PC-3 (cell line): ENCODE data around the gene UGT1A10. TPM values are rescaled to one million over a fixed set of nuclear protein-coding genes. Genes with fewer than 3 reads are reported as not detected.
"Not testable (repeated sequence)": the region's sequence is repeated elsewhere in the genome, so short reads cannot be mapped to it uniquely, and the experiment has no call there.

ENCODE experiments used
- ATAC-seq: fragments of 200-7000 bp; cut with Tn5 transposase; 2 replicates; pipeline ENCODE4 v1.9.1; 2020; ENCODE audit warnings: mild to moderate bottlenecking, moderate library complexity
- BruUV-seq: library from RNA; stranded (reverse); fragments of 400-500 nt; replicated peaks from 2 replicates; lab custom pipeline; 2021; lab: Mats Ljungman, UMichigan
- CTCF ChIA-PET: fragments of 300-600 bp; sonication (Branson Sonifier 250); formaldehyde crosslinking; loops from one replicate; lab custom pipeline; 2022; ENCODE audit warnings: antibody characterized with exemption; lab: Charles Lee
- POLR2A ChIA-PET: fragments of 300-600 bp; sonication (Branson Sonifier 250); formaldehyde crosslinking; loops from one replicate; lab custom pipeline; 2022; ENCODE audit warnings: antibody characterized with exemption; ENCODE audit not compliant: unreplicated experiment; lab: Charles Lee
- DNase-seq: peaks from one replicate; pipeline ENCODE4 v3.0.0-alpha.2; 2015
- H2AFZ ChIP-seq: fragments of 300-600 bp; sonication (generic); 2 replicates; pipeline ENCODE4 v1.6.0; 2016; ENCODE audit warnings: antibody characterized with exemption, low read length
- H3F3A ChIP-seq: fragments of 300-600 bp; sonication (generic); one replicate; pipeline ENCODE4 v1.6.0; 2017; ENCODE audit warnings: antibody characterized with exemption, low read length, control low read depth, mild to moderate bottlenecking; ENCODE audit not compliant: unreplicated experiment
- H3K27ac ChIP-seq: fragments of 300-600 bp; sonication (generic); 2 replicates; pipeline ENCODE4 v1.5.1; 2016; ENCODE audit warnings: mild to moderate bottlenecking, low read length
- H3K27me3 ChIP-seq: fragments of 300-600 bp; sonication (generic); 2 replicates; pipeline ENCODE4 v1.6.1; 2016; ENCODE audit warnings: low read length, mixed read lengths
- H3K36me3 ChIP-seq: fragments of 300-600 bp; sonication (generic); 2 replicates; pipeline ENCODE4 v1.6.1; 2016; ENCODE audit warnings: low read depth, mixed run types, low read length, mixed read lengths
- H3K4me1 ChIP-seq: fragments of 300-600 bp; sonication (generic); 2 replicates; pipeline ENCODE4 v1.5.1; 2016; ENCODE audit warnings: low read length; ENCODE audit not compliant: insufficient read depth
- H3K4me2 ChIP-seq: fragments of 300-600 bp; sonication (generic); 2 replicates; pipeline ENCODE4 v1.6.0; 2016; ENCODE audit warnings: low read length
- H3K4me3 ChIP-seq: fragments of 300-600 bp; sonication (generic); 2 replicates; pipeline ENCODE4 v1.5.1; 2016; ENCODE audit warnings: mild to moderate bottlenecking, low read length, mixed read lengths
- H3K79me2 ChIP-seq: fragments of 300-600 bp; sonication (generic); 2 replicates; pipeline ENCODE4 v1.6.1; 2017; ENCODE audit warnings: low read length, mixed read lengths
- H3K9ac ChIP-seq: fragments of 300-600 bp; sonication (generic); 2 replicates; pipeline ENCODE4 v1.6.0; 2016; ENCODE audit warnings: mild to moderate bottlenecking, low read length
- H3K9me2 ChIP-seq: fragments of 300-600 bp; sonication (generic); replicated peaks from 2 replicates; pipeline ENCODE4 v1.6.1; 2016; ENCODE audit warnings: mixed run types, low read length, mixed read lengths
- H3K9me3 ChIP-seq: fragments of 300-600 bp; sonication (generic); 2 replicates; pipeline ENCODE4 v1.6.1; 2016; ENCODE audit warnings: low read length, mixed read lengths
- H4K20me1 ChIP-seq: fragments of 300-600 bp; sonication (generic); 2 replicates; pipeline ENCODE4 v1.6.1; 2016; ENCODE audit warnings: low read length, mixed read lengths
- CTCF ChIP-seq: fragments of 300-600 bp; sonication (generic); conservative IDR thresholded peaks from 2 replicates; pipeline ENCODE4 v1.5.1; 2017; ENCODE audit warnings: antibody characterized with exemption, low read depth, mild to moderate bottlenecking, low read length
- EZH2 ChIP-seq: fragments of 300-600 bp; sonication (generic); IDR thresholded peaks from one replicate; pipeline ENCODE4 v1.6.1; 2017; ENCODE audit warnings: antibody characterized with exemption, mild to moderate bottlenecking, low read length; ENCODE audit not compliant: unreplicated experiment
- EZH2phosphoT487 ChIP-seq: fragments of 300-600 bp; sonication (generic); IDR thresholded peaks from 2 replicates; pipeline ENCODE4 v1.6.1; 2018; ENCODE audit warnings: mild to moderate bottlenecking, antibody characterized with exemption, low read length, borderline replicate concordance
- intact Hi-C: fragments of 100-400 bp; cut with micrococcal nuclease; formaldehyde crosslinking; loops from 2 replicates; pipeline ENCODE4 v1.9.0; 2023
- total RNA-seq: library from RNA; depleted of rRNA; stranded (reverse); fragments of >200 nt; gene quantifications from 2 replicates; pipeline ENCODE4 v1.2.3, GENCODE V29; 2014

Gene UGT1A10
- total RNA-seq, 1 experiment from 2014 or later = not detected

GRCh38 chr2:233605680-233606079 lies 30.6 kb upstream of the UGT1A10 start:
- no peak for ATAC-seq
- intact Hi-C loops = no loop called here
- Histone ChIP-seq H3K9me3 (0 out of 2 replicates have a peak, but pooled peaks cover 4% of the 10 kb centered on the region), H3K4me3 (no peak overlapping the region), H3K9me2 (no peaks in the 10 kb centered on the region), H3K79me2 (no peaks in the 10 kb centered on the region), H3K27me3 (no peaks in the 10 kb centered on the region), H3K9ac (no peak overlapping the region), H3F3A (no peaks in the 10 kb centered on the region), H4K20me1 (no peaks in the 10 kb centered on the region), H3K27ac (no peak overlapping the region), H3K36me3 (no peaks in the 10 kb centered on the region), H2AFZ (no peak overlapping the region), H3K4me1 (no peaks in the 10 kb centered on the region), H3K4me2 (no peak overlapping the region)
- no TSS peak for BruUV-seq
- DNase-seq = no peak
- CTCF ChIA-PET = no interaction called here
- no peak for TF ChIP-seq EZH2phosphoT487
- TF ChIP-seq EZH2 = no peak
- no peak for TF ChIP-seq CTCF
- POLR2A ChIA-PET = no interaction called here

GRCh38 chr2:233611284-233611683 lies 25.0 kb upstream of the UGT1A10 start:
- Histone ChIP-seq H3K9me2 (no peaks in the 10 kb centered on the region), H3K27me3 (no peaks in the 10 kb centered on the region), H3K4me1 (no peaks in the 10 kb centered on the region), H3F3A (no peaks in the 10 kb centered on the region), H3K4me2 (no peak overlapping the region), H3K79me2 (no peaks in the 10 kb centered on the region), H3K4me3 (no peak overlapping the region), H3K9ac (no peak overlapping the region), H3K36me3 (no peaks in the 10 kb centered on the region), H4K20me1 (no peaks in the 10 kb centered on the region), H3K9me3 (no peaks in the 10 kb centered on the region), H2AFZ (no peak overlapping the region), H3K27ac (no peak overlapping the region)
- no TSS peak for BruUV-seq
- TF ChIP-seq CTCF = no peak
- TF ChIP-seq EZH2phosphoT487 = no peak
- no peak for TF ChIP-seq EZH2
- ChIA-PET POLR2A (no interaction called here), CTCF (no interaction called here)
- ATAC-seq (no peak), DNase-seq (no peak)
- intact Hi-C loops = no loop called here

GRCh38 chr2:233617476-233617875 lies 18.8 kb upstream of the UGT1A10 start, which contains the start of gene UGT1A8:
UGT1A8 (plus strand) TSS chr2:233617633; CDS start chr2:233617708, 75 bp downstream.
- H3F3A ChIP-seq, H4K20me1 ChIP-seq, DNase-seq, H3K79me2 ChIP-seq, H3K27me3 ChIP-seq, H3K4me2 ChIP-seq, H3K27ac ChIP-seq, H3K9ac ChIP-seq, H3K36me3 ChIP-seq, H3K4me1 ChIP-seq, H3K4me3 ChIP-seq, POLR2A ChIA-PET, H3K9me2 ChIP-seq, ATAC-seq, H2AFZ ChIP-seq, intact Hi-C loops, CTCF ChIA-PET, BruUV-seq, H3K9me3 ChIP-seq: not testable (repeated sequence)
